ENCODE data around the gene MPL. TPM values are rescaled to one million over a fixed set of nuclear protein-coding genes. Genes with fewer than 3 reads are reported as not detected.

MPL gene
- total and polyA plus RNA-seq, 10 of the 15 experiments (the other 5 are each of a cell fraction or from before 2014, with no cell fraction given), result not detected

DNA sequence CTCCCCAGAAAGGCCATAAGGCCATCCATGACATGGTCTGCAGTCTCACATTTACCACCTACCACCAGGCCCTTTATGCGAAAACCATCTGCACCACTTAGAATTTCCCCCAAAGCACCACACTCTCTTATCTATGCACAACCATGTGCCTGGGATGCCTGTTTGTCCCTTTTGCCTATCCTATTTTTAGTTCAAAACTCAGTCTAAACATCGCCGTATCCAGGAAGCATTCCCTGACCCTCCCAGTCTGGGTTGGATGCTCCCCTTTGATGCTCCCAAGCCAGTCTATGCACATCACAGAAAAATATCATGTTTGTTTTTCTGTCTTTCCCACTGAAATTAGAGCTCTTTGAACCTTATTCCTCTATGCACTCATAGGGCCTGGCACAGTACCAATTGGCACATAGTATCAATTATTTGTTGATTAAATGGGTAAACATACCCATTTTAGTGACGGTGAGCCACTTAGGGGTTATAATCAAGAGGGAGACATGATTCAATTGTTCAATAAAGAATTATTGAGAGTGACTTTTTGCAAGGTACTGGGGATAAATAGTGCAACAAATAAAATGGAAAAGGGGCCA is 6.7 kb downstream of the MPL start:
- TF ChIP-seq YBX1 (IDR thresholded peaks at IDR 0.05) (no peak), SMARCA5 (IDR thresholded peaks at IDR 0.05) (no peak), CEBPB (IDR thresholded peaks at IDR 0.05; ENCODE audit: borderline replicate concordance in 1 of 2, low read depth in 2 of 2, low read length in 2 of 2) (no peak)
- TF ChIP-seq, protein P1, sequence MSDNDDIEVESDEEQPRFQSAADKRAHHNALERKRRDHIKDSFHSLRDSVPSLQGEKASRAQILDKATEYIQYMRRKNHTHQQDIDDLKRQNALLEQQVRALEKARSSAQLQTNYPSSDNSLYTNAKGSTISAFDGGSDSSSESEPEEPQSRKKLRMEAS (IDR thresholded peaks at IDR 0.05; ENCODE audit: low read depth, low read length), result no peak
- TF ChIP-seq, protein P2, sequence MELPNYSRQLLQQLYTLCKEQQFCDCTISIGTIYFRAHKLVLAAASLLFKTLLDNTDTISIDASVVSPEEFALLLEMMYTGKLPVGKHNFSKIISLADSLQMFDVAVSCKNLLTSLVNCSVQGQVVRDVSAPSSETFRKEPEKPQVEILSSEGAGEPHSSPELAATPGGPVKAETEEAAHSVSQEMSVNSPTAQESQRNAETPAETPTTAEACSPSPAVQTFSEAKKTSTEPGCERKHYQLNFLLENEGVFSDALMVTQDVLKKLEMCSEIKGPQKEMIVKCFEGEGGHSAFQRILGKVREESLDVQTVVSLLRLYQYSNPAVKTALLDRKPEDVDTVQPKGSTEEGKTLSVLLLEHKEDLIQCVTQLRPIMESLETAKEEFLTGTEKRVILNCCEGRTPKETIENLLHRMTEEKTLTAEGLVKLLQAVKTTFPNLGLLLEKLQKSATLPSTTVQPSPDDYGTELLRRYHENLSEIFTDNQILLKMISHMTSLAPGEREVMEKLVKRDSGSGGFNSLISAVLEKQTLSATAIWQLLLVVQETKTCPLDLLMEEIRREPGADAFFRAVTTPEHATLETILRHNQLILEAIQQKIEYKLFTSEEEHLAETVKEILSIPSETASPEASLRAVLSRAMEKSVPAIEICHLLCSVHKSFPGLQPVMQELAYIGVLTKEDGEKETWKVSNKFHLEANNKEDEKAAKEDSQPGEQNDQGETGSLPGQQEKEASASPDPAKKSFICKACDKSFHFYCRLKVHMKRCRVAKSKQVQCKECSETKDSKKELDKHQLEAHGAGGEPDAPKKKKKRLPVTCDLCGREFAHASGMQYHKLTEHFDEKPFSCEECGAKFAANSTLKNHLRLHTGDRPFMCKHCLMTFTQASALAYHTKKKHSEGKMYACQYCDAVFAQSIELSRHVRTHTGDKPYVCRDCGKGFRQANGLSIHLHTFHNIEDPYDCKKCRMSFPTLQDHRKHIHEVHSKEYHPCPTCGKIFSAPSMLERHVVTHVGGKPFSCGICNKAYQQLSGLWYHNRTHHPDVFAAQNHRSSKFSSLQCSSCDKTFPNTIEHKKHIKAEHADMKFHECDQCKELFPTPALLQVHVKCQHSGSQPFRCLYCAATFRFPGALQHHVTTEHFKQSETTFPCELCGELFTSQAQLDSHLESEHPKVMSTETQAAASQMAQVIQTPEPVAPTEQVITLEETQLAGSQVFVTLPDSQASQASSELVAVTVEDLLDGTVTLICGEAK (IDR thresholded peaks at IDR 0.05; ENCODE audit: borderline replicate concordance), result no peak
- TF ChIP-seq, protein P3, sequence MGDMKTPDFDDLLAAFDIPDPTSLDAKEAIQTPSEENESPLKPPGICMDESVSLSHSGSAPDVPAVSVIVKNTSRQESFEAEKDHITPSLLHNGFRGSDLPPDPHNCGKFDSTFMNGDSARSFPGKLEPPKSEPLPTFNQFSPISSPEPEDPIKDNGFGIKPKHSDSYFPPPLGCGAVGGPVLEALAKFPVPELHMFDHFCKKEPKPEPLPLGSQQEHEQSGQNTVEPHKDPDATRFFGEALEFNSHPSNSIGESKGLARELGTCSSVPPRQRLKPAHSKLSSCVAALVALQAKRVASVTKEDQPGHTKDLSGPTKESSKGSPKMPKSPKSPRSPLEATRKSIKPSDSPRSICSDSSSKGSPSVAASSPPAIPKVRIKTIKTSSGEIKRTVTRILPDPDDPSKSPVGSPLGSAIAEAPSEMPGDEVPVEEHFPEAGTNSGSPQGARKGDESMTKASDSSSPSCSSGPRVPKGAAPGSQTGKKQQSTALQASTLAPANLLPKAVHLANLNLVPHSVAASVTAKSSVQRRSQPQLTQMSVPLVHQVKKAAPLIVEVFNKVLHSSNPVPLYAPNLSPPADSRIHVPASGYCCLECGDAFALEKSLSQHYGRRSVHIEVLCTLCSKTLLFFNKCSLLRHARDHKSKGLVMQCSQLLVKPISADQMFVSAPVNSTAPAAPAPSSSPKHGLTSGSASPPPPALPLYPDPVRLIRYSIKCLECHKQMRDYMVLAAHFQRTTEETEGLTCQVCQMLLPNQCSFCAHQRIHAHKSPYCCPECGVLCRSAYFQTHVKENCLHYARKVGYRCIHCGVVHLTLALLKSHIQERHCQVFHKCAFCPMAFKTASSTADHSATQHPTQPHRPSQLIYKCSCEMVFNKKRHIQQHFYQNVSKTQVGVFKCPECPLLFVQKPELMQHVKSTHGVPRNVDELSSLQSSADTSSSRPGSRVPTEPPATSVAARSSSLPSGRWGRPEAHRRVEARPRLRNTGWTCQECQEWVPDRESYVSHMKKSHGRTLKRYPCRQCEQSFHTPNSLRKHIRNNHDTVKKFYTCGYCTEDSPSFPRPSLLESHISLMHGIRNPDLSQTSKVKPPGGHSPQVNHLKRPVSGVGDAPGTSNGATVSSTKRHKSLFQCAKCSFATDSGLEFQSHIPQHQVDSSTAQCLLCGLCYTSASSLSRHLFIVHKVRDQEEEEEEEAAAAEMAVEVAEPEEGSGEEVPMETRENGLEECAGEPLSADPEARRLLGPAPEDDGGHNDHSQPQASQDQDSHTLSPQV (IDR thresholded peaks at IDR 0.05), result no peak
- TF ChIP-seq, protein P4, sequence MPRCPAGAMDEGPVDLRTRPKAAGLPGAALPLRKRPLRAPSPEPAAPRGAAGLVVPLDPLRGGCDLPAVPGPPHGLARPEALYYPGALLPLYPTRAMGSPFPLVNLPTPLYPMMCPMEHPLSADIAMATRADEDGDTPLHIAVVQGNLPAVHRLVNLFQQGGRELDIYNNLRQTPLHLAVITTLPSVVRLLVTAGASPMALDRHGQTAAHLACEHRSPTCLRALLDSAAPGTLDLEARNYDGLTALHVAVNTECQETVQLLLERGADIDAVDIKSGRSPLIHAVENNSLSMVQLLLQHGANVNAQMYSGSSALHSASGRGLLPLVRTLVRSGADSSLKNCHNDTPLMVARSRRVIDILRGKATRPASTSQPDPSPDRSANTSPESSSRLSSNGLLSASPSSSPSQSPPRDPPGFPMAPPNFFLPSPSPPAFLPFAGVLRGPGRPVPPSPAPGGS (IDR thresholded peaks at IDR 0.05; ENCODE audit: borderline replicate concordance, insufficient read depth, low read depth, low read length, poor library complexity, severe bottlenecking), result no peak
- TF ChIP-seq, protein P5, sequence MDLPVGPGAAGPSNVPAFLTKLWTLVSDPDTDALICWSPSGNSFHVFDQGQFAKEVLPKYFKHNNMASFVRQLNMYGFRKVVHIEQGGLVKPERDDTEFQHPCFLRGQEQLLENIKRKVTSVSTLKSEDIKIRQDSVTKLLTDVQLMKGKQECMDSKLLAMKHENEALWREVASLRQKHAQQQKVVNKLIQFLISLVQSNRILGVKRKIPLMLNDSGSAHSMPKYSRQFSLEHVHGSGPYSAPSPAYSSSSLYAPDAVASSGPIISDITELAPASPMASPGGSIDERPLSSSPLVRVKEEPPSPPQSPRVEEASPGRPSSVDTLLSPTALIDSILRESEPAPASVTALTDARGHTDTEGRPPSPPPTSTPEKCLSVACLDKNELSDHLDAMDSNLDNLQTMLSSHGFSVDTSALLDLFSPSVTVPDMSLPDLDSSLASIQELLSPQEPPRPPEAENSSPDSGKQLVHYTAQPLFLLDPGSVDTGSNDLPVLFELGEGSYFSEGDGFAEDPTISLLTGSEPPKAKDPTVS (IDR thresholded peaks at IDR 0.05; ENCODE audit: low read depth, low read length), result no peak
- ATAC-seq (no peak), DNase-seq (ENCODE audit: low read depth, low spot score) (no peak), FAIRE-seq (no peak)
- SMC1A ChIA-PET (ENCODE audit: uncharacterized antibody, unreplicated experiment), result interaction anchor here (1.5 kb wide), 1 partner anchor 101 kb away, joined by 3 read pairs; no protein-coding TSS in a partner anchor
- H3K4me1 ChIP-seq (ENCODE audit: control insufficient read depth, insufficient read depth, low read length), result no peaks in the 10 kb centered on the region
- H2AFZ ChIP-seq (ENCODE audit: control insufficient read depth, low read depth, low read length), result no peak overlapping the region
- H3K9ac ChIP-seq (ENCODE audit: control insufficient read depth, insufficient read depth, low read length), result no peak overlapping the region
- H3K27ac ChIP-seq (ENCODE audit: control insufficient read depth, insufficient read depth), result no peak overlapping the region
- RAD21 ChIA-PET (ENCODE audit: unreplicated experiment), result no interaction called here
- 68% methylated on average over 4 of the region's 4 CpGs for WGBS (ENCODE audit: insufficient coverage, insufficient replicate concordance, low lambda C conversion rate, missing lambda C conversion rate)
- H3K4me2 ChIP-seq (ENCODE audit: control insufficient read depth, insufficient read depth), result no peak overlapping the region
- CTCF ChIA-PET, result interaction anchor here (1.0 to 1.1 kb wide), 2 partner anchors 9 to 105 kb away, joined by 3 read pairs; no protein-coding TSS in a partner anchor
- in situ Hi-C loops (cut with MboI) (no loop called here), intact Hi-C loops (cut with micrococcal nuclease; ENCODE audit: unreplicated experiment) (no loop called here)
- H3K9me3 ChIP-seq (replicated peaks; ENCODE audit: control insufficient read depth, insufficient read depth, low read length), result no peaks in the 10 kb centered on the region
- BruUV-seq (replicated peaks), result no TSS peak
- no peaks in the 10 kb centered on the region for H3K27me3 ChIP-seq (replicated peaks in 1 of 2; ENCODE audit: control insufficient read depth in 2 of 2, insufficient read depth in 2 of 2, low read length in 1 of 2)
- H3K4me3 ChIP-seq, result no peak overlapping the region
- no peaks in the 10 kb centered on the region for H3K36me3 ChIP-seq (ENCODE audit: control insufficient read depth in 2 of 2, insufficient read depth in 2 of 2, low read length in 1 of 2)
- H3K79me2 ChIP-seq (ENCODE audit: control insufficient read depth, insufficient read depth, low read length), result no peaks in the 10 kb centered on the region
- no peaks in the 10 kb centered on the region for H4K20me1 ChIP-seq (ENCODE audit: control insufficient read depth, insufficient read depth)
- POLR2A ChIA-PET, result no interaction called here

All from GM12878 (cell line).